A549 (cell line): ENCODE measurements around the gene H6PD.

Source experiments
- CTCF ChIP-seq: fragments of >200 bp; sonication (Bioruptor Twin); formaldehyde crosslinking; IDR thresholded peaks from 3 replicates; pipeline ENCODE4 v1.5.1; 2016
- ELK1 ChIP-seq: fragments of 150-350 bp; IDR thresholded peaks from 2 replicates; pipeline ENCODE4 v1.6.1; 2014; ENCODE audit warnings: low read depth, mild to moderate bottlenecking, low read length
- NFE2L2 ChIP-seq: fragments of 150-350 bp; conservative IDR thresholded peaks from 2 replicates; pipeline ENCODE4 v1.6.1; 2014; ENCODE audit warnings: low read length
- RNF2 ChIP-seq: fragments of 200-600 bp; sonication (generic); IDR thresholded peaks from 2 replicates; pipeline ENCODE4 v1.6.1; 2016; ENCODE audit warnings: low read depth, mild to moderate bottlenecking, antibody characterized with exemption, moderate library complexity, borderline replicate concordance
- SREBF2 ChIP-seq: fragments of 450-650 bp; IDR thresholded peaks from 2 replicates; pipeline ENCODE4 v1.6.1; 2014; ENCODE audit warnings: mild to moderate bottlenecking, moderate library complexity

- TF ChIP-seq NFE2L2 (no peak), CTCF (no peak), RNF2 (no peak), ELK1 (no peak), SREBF2 (no peak)
These were observed 25.6 kb downstream of the H6PD start for GRCh38 chr1:9260059-9260766.
